DMS53 treated with DMSO at 0.1 percent for 48 hours (cell line): ENCODE results near the gene TPK1.
"Not testable (repeated sequence)": the region's sequence is repeated elsewhere in the genome, so short reads cannot be mapped to it uniquely, and the experiment has no call there.

Source experiments
- DNase-seq: peaks from one replicate; lab custom pipeline; 2025; ENCODE audit not compliant: unreplicated experiment; lab: John Stamatoyannopoulos, UW

The TPK1 gene

GRCh38 chr7:144824360-144824759 is 11.5 kb downstream of the TPK1 start:
- DNase-seq = no peak

- DNase-seq = no peak
Measured at GRCh38 chr7:144822223-144822622, 13.6 kb downstream of the TPK1 start.

GRCh38 chr7:144821067-144821466 is 14.8 kb downstream of the TPK1 start:
- DNase-seq = peak; percentile 70

GRCh38 chr7:144820552-144820951 is 15.3 kb downstream of the TPK1 start:
- DNase-seq = no peak

GRCh38 chr7:144819566-144819965 is 16.3 kb downstream of the TPK1 start:
- DNase-seq = no peak

GRCh38 chr7:144818511-144818910 is 17.3 kb downstream of the TPK1 start:
- no peak for DNase-seq

GRCh38 chr7:144817001-144817400 is 18.9 kb downstream of the TPK1 start:
- DNase-seq = no peak

- DNase-seq = no peak
Measured at GRCh38 chr7:144814299-144814698, 21.6 kb downstream of the TPK1 start.

GRCh38 chr7:144812379-144813283 is 23.2 kb downstream of the TPK1 start:
- no peak for DNase-seq

- no peak for DNase-seq
Measured at GRCh38 chr7:144805627-144806239, 30.1 kb downstream of the TPK1 start.

GRCh38 chr7:144800678-144801436 is 35.0 kb downstream of the TPK1 start:
- not testable (repeated sequence) for DNase-seq

- no peak for DNase-seq
Measured at GRCh38 chr7:144796919-144797318, 38.9 kb downstream of the TPK1 start.

- DNase-seq = no peak
Measured at GRCh38 chr7:144792050-144792449, 43.8 kb downstream of the TPK1 start.

GRCh38 chr7:144791488-144791887 is 44.4 kb downstream of the TPK1 start:
- DNase-seq = no peak

GRCh38 chr7:144787127-144787526 is 48.7 kb downstream of the TPK1 start:
- no peak for DNase-seq

- peak; percentile 6 for DNase-seq
Measured at GRCh38 chr7:144786522-144786921, 49.3 kb downstream of the TPK1 start.

- no peak for DNase-seq
Measured at GRCh38 chr7:144786079-144786478, 49.8 kb downstream of the TPK1 start.

- DNase-seq = no peak
Measured at GRCh38 chr7:144785521-144785920, 50.3 kb downstream of the TPK1 start.

GRCh38 chr7:144784943-144785342 is 50.9 kb downstream of the TPK1 start:
- DNase-seq = no peak

- DNase-seq = no peak
Measured at GRCh38 chr7:144784441-144784840, 51.4 kb downstream of the TPK1 start.

GRCh38 chr7:144782883-144783282 is 53.0 kb downstream of the TPK1 start:
- DNase-seq = no peak
